Measurements from ENCODE around the gene RAET1G. TPM values are rescaled to one million over a fixed set of nuclear protein-coding genes. Genes with fewer than 3 reads are reported as not detected.
A peak's percentile ranks its signal among the peaks of the same experiment; 100 is the strongest.
"Not testable (repeated sequence)": the region's sequence is repeated elsewhere in the genome, so short reads cannot be mapped to it uniquely, and the experiment has no call there.

Gene RAET1G
- polyA plus RNA-seq, 1 experiment = 3.0 TPM

DNA sequence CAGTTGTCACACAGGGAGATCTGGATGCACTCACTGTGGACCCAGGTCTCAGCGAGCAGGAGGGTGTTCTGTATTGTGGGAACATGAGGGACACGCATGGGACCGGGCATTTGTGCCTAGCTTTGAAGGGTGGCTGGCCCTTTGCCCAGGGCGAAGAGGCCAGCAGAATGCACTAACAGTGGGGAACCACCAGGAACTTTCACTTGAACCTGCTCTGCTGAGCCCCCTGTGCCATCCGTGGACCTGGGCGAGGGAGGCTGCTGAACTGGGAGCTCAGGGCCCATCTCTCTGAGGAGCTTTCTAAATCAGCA is 17.7 kb upstream of the RAET1G start:
- no peak overlapping the region for H3K27ac ChIP-seq (ENCODE audit: low read depth, low read length)
- no peak overlapping the region for H3K4me3 ChIP-seq (ENCODE audit: low read depth, low read length)
- DNase-seq (ENCODE audit: low read depth, low spot score) = no peak
- no peaks in the 10 kb centered on the region; the same call in 1 of the 2 replicates for H3K9me3 ChIP-seq (ENCODE audit: control insufficient read depth, insufficient read depth, low read length)
- TF ChIP-seq, protein P1, sequence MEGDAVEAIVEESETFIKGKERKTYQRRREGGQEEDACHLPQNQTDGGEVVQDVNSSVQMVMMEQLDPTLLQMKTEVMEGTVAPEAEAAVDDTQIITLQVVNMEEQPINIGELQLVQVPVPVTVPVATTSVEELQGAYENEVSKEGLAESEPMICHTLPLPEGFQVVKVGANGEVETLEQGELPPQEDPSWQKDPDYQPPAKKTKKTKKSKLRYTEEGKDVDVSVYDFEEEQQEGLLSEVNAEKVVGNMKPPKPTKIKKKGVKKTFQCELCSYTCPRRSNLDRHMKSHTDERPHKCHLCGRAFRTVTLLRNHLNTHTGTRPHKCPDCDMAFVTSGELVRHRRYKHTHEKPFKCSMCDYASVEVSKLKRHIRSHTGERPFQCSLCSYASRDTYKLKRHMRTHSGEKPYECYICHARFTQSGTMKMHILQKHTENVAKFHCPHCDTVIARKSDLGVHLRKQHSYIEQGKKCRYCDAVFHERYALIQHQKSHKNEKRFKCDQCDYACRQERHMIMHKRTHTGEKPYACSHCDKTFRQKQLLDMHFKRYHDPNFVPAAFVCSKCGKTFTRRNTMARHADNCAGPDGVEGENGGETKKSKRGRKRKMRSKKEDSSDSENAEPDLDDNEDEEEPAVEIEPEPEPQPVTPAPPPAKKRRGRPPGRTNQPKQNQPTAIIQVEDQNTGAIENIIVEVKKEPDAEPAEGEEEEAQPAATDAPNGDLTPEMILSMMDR (IDR thresholded peaks at IDR 0.05; ENCODE audit: low read depth, low read length) = no peak
- peaks cover 38% of the 10 kb centered on the region for H3K27me3 ChIP-seq (ENCODE audit: control insufficient read depth, insufficient read depth, low read length)
- POLR2A ChIA-PET = no interaction called here
- CTCF ChIA-PET = interaction anchor here (1.1 to 1.3 kb wide), 2 partner anchors 76 to 77 kb away, joined by 4 to 5 read pairs; no protein-coding TSS in a partner anchor

DNA sequence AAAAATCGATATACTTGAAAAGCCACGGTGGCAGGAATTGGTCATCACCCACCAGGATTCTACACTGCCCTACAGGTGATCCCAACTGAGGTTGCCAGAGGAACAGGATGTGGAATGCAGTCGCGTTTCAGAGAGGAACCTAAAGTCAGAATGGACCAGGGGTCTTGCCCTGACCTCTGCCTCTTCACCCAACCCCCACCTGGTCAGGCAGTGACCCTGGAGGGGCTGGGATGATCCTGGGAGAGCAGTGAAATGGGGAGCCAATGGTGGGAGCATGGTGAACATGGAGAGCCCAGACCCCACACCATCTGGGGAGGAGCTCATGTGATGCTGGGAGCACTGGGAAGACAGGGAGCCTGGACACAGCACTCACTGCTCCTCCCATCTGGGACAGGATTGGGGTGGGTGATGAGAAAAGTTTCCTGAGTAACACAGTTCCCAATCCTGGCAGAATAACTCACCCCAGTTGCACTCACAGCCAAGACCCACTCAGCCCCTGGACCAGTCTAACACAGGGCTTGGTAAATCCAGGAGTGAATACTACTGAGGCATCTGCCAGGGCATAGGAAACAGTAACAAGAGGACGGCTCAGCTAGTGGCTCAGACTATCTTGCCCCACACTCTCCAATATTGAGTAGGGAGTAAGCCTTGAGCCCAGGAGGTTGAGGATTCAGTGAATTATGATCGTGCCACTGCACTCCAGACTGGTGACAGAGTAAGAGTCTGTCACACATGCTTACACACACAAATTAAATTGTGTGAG is 17.2 kb upstream of the RAET1G start:
- CTCF ChIA-PET = interaction anchor here (1.1 to 1.3 kb wide), 2 partner anchors 76 to 78 kb away, joined by 4 to 5 read pairs; no protein-coding TSS in a partner anchor

DNA sequence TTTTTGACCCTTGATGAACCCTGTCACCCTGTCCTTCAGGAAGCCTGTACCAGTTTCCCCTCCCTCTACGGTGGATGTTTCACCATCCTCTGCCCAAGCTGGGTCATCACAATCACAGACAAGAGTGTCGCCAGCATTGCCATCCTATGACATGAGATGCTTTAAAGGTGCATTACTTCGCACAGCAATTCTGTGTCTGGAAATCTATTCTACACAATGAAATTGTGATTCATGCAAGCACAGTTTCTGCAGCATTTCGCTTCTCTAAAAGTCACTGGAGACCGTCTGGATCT is 16.4 kb upstream of the RAET1G start:
- ChIA-PET CTCF (no interaction called here), POLR2A (no interaction called here)
- Histone ChIP-seq H3K27me3 (ENCODE audit: control insufficient read depth, insufficient read depth, low read length) (peaks cover 49% of the 10 kb centered on the region), H3K4me3 (ENCODE audit: low read depth, low read length) (no peak overlapping the region), H3K9me3 (ENCODE audit: control insufficient read depth, insufficient read depth, low read length) (no peaks in the 10 kb centered on the region; the same call in 1 of the 2 replicates), H3K27ac (ENCODE audit: low read depth, low read length) (no peak overlapping the region)
- TF ChIP-seq, protein P1 (IDR thresholded peaks at IDR 0.05; ENCODE audit: low read depth, low read length) = no peak
- no peak for DNase-seq (ENCODE audit: low read depth, low spot score)

More for the DNA sequence above, 17.2 kb upstream of the RAET1G start:
- Histone ChIP-seq H3K4me3 (ENCODE audit: low read depth, low read length) (no peak overlapping the region), H3K27me3 (ENCODE audit: control insufficient read depth, insufficient read depth, low read length) (peaks cover 42% of the 10 kb centered on the region), H3K9me3 (ENCODE audit: control insufficient read depth, insufficient read depth, low read length) (no peaks in the 10 kb centered on the region; the same call in 1 of the 2 replicates), H3K27ac (ENCODE audit: low read depth, low read length) (no peak overlapping the region)
- TF ChIP-seq, protein P1 (IDR thresholded peaks at IDR 0.05; ENCODE audit: low read depth, low read length) = no peak
- DNase-seq (ENCODE audit: low read depth, low spot score) = no peak
- POLR2A ChIA-PET = no interaction called here

DNA sequence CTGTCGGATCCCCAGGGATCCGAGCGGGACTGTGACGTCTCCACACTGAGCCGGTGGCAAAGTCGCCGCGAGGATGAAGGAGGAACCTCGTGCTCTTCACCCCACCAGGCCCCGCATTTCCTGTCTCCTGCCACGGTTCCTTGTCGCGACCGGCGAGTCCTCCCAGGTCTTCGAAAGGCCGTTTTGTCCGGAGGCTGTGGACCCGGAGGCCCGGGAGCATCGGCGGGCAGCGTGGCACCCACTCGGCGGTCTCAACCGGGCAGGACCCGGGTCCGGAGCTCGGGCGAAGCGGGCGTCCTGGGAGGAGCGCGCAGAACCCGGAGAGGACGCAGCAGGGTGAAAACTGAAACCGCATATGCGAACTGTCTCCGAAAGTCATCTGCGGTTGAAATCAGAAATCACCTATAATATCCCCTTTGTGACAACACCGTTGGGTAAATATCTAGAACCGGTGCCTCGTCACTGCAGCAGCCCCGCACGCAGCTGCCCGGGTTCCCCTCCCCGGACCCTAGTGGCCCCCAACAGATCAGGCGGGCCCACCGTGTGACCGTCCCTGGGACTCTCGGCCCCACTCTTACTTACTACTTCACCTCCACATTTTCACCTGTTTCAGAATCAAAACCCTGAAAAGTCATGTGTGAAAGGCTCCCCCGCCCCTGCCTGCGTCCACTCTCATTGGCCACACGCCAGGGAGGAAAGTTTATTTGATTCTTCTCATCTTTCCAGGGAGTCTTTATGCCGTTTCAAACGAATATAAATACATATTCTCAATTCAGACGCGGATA is 15.8 kb upstream of the RAET1G start:
- Histone ChIP-seq H3K27me3 (ENCODE audit: control insufficient read depth, insufficient read depth, low read length) (peaks cover 51% of the 10 kb centered on the region), H3K9me3 (ENCODE audit: control insufficient read depth, insufficient read depth, low read length) (no peaks in the 10 kb centered on the region; the same call in 1 of the 2 replicates), H3K4me3 (ENCODE audit: low read depth, low read length) (peak overlapping the region; percentile 55), H3K27ac (ENCODE audit: low read depth, low read length) (no peak overlapping the region)
- POLR2A ChIA-PET = no interaction called here
- CTCF ChIA-PET = no interaction called here
- DNase-seq (ENCODE audit: low read depth, low spot score) = no peak
- TF ChIP-seq, protein P1 (IDR thresholded peaks at IDR 0.05; ENCODE audit: low read depth, low read length) = no peak

DNA sequence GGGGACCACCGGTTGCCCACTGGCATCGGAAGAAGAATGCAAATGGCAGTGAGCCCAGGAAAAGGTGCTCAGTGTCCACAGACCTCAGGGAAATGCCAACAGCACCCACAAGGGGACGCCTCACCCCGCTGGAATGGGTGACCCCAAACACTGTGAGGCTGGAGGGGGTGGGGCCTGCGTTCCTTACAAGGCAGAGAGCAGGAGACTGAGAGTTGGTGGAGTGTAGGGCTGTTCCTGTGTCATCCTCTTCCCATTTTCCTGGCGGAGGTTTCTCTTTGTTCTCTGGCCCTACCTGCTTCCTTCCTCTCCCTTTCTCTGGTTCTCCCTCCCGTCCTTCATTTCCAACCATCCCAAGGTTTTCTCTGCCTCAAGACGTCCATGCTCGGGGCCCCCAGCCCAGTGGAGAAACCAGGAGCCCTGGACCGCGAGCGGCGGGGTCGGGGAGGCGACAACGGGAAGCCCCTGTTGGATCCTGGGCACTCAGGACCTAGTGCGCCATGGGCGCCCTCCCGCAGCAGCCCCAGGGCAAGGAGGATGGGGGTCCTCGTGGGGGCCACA is 15.2 kb upstream of the RAET1G start:
- Histone ChIP-seq H3K4me3 (ENCODE audit: low read depth, low read length) (peak overlapping the region; percentile 55), H3K27me3 (ENCODE audit: control insufficient read depth, insufficient read depth, low read length) (peaks cover 51% of the 10 kb centered on the region)
- DNase-seq (ENCODE audit: low read depth, low spot score); POLR2A ChIA-PET; CTCF ChIA-PET; H3K27ac ChIP-seq (ENCODE audit: low read depth, low read length); H3K9me3 ChIP-seq (ENCODE audit: control insufficient read depth, insufficient read depth, low read length): not testable (repeated sequence)
